BE2C (cell line): ENCODE data around the gene TBC1D10A.

Source experiments
- DNase-seq: peaks from one replicate; pipeline ENCODE4 v3.0.0-alpha.2; 2020
- H3K27me3 ChIP-seq: fragments of 250-450 bp; sonication (Bioruptor Pico); 2 replicates; pipeline ENCODE4 v1.5.1; 2020; ENCODE audit warnings: mild to moderate bottlenecking
- H3K36me3 ChIP-seq: fragments of 250-450 bp; sonication (Bioruptor Pico); 2 replicates; pipeline ENCODE4 v1.5.1; 2020; ENCODE audit warnings: mild to moderate bottlenecking
- H3K4me1 ChIP-seq: fragments of 250-450 bp; sonication (Bioruptor Pico); 2 replicates; pipeline ENCODE4 v1.5.1; 2020
- H3K4me3 ChIP-seq: 2 replicates; pipeline ENCODE4 v1.5.1; 2011; ENCODE audit warnings: low read depth, low read length
- H3K9me3 ChIP-seq: fragments of 250-450 bp; sonication (Bioruptor Pico); 2 replicates; pipeline ENCODE4 v1.5.1; 2020
- CTCF ChIP-seq: IDR thresholded peaks from 2 replicates; pipeline ENCODE4 v1.5.1; 2012; ENCODE audit warnings: mild to moderate bottlenecking, low read depth, low read length

The TBC1D10A gene

GRCh38 chr22:30245181-30245984, 81.4 kb downstream of the TBC1D10A start:
- no peak for DNase-seq
- Histone ChIP-seq H3K27me3 (peaks cover 8% of the 10 kb centered on the region; the same call in 1 of the 2 replicates), H3K4me3 (peak overlapping the region; percentile 58), H3K9me3 (no peaks in the 10 kb centered on the region), H3K4me1 (no peaks in the 10 kb centered on the region; the same call in 1 of the 2 replicates), H3K36me3 (no peaks in the 10 kb centered on the region)
- TF ChIP-seq CTCF = no peak

- Histone ChIP-seq H3K27me3 (peaks cover 8% of the 10 kb centered on the region; the same call in 1 of the 2 replicates), H3K9me3 (no peaks in the 10 kb centered on the region), H3K36me3 (no peaks in the 10 kb centered on the region), H3K4me1 (no peaks in the 10 kb centered on the region; the same call in 1 of the 2 replicates), H3K4me3 (no peak overlapping the region)
- no peak for DNase-seq
- TF ChIP-seq CTCF = no peak
Measured at GRCh38 chr22:30244641-30245040, 82.1 kb downstream of the TBC1D10A start.

GRCh38 chr22:30244066-30244465, 82.7 kb downstream of the TBC1D10A start:
- Histone ChIP-seq H3K27me3 (peaks cover 8% of the 10 kb centered on the region; the same call in 1 of the 2 replicates), H3K36me3 (no peaks in the 10 kb centered on the region), H3K9me3 (no peaks in the 10 kb centered on the region), H3K4me3 (no peak overlapping the region), H3K4me1 (no peaks in the 10 kb centered on the region)
- TF ChIP-seq CTCF = no peak
- no peak for DNase-seq

GRCh38 chr22:30243661-30244060, 83.1 kb downstream of the TBC1D10A start:
- Histone ChIP-seq H3K4me1 (no peaks in the 10 kb centered on the region), H3K9me3 (no peaks in the 10 kb centered on the region), H3K36me3 (no peaks in the 10 kb centered on the region), H3K27me3 (peaks cover 8% of the 10 kb centered on the region; the same call in 1 of the 2 replicates), H3K4me3 (no peak overlapping the region)
- no peak for TF ChIP-seq CTCF
- no peak for DNase-seq
